K562 (cell line): ENCODE data around the gene SFPQ. TPM values are rescaled to one million over a fixed set of nuclear protein-coding genes. Genes with fewer than 3 reads are reported as not detected.

Experiments used
- ATAC-seq: fragments of 200-7000 bp; cut with Tn5 transposase; 3 replicates; pipeline ENCODE4 v1.9.1; 2020; ENCODE audit warnings: moderate library complexity
- BruUV-seq: library from RNA; stranded (reverse); fragments of 400-500 nt; replicated peaks from 2 replicates; lab custom pipeline; 2021; lab: Mats Ljungman, UMichigan
- CTCF ChIA-PET: fragments of 300-600 bp; formaldehyde crosslinking; extraction: SDS; loops from one replicate; lab custom pipeline; 2021; ENCODE audit warnings: low intra/inter-chr PET ratio; lab: Yijun Ruan, JAX
- POLR2A ChIA-PET: fragments of 300-600, 350-650 bp; sonication (Branson Sonifier 250); formaldehyde crosslinking; extraction: SDS; loops from one replicate; lab custom pipeline; 2021; ENCODE audit warnings: antibody characterized with exemption, inconsistent platforms; lab: Yijun Ruan, JAX
- DNase-seq, 4 experiments: peaks; one replicate each; pipeline versions ENCODE4 v3.0.0 to v3.0.0-alpha.2; 2011 to 2018; ENCODE audit warnings: low spot score in 3 of 4, mixed read lengths in 3 of 4; ENCODE audit errors: extremely low read depth in 1 of 4
- FAIRE-seq: peaks from 2 replicates; lab custom pipeline; 2011; peaks lifted over from hg19 to GRCh38; lab: Jason Lieb, UNC
- H2AFZ ChIP-seq: 2 replicates; pipeline ENCODE4 v1.6.0; 2011; ENCODE audit warnings: low read depth, low read length, control low read depth, inconsistent platforms
- H3K27ac ChIP-seq: fragments of 200-600 bp; 3 replicates; pipeline ENCODE4 v1.8.0; 2011; ENCODE audit warnings: low read depth, mild to moderate bottlenecking, control low read depth, inconsistent platforms, low read length, moderate library complexity, mixed read lengths; ENCODE audit errors: extremely low read depth
- H3K27me3 ChIP-seq, 2 experiments: fragments of 300-600 bp in 1 of 2; 2 replicates in 1 of 2; 3 replicates in 1 of 2; pipeline versions ENCODE4 v1.6.0 to v1.8.0; 2011; ENCODE audit warnings: inconsistent platforms in 2 of 2, low read length in 2 of 2, mild to moderate bottlenecking in 1 of 2, mixed read lengths in 1 of 2, moderate library complexity in 1 of 2; ENCODE audit not compliant: control insufficient read depth in 2 of 2, insufficient read depth in 2 of 2
- H3K36me3 ChIP-seq: fragments of 300-600 bp; 3 replicates; pipeline ENCODE4 v1.8.0; 2011; ENCODE audit warnings: mild to moderate bottlenecking, low read length, inconsistent platforms; ENCODE audit not compliant: control insufficient read depth, insufficient read depth
- H3K4me1 ChIP-seq, 2 experiments: fragments of 200-600 bp in 1 of 2; replicated peaks in 1 of 2; 2 replicates in 1 of 2; 3 replicates in 1 of 2; pipeline versions ENCODE4 v1.5.1 to v1.8.0; 2011; ENCODE audit warnings: inconsistent platforms in 2 of 2, low read length in 2 of 2, mild to moderate bottlenecking in 1 of 2, mixed read lengths in 1 of 2, moderate library complexity in 1 of 2; ENCODE audit not compliant: control insufficient read depth in 2 of 2, insufficient read depth in 2 of 2
- H3K4me2 ChIP-seq: 2 replicates; pipeline ENCODE4 v1.6.1; 2011; ENCODE audit warnings: low read length, control low read depth, inconsistent platforms, mixed read lengths; ENCODE audit not compliant: insufficient read depth
- H3K4me3 ChIP-seq: fragments of 200-600 bp; sonication (generic), shearing (Covaris generic); 2 replicates; pipeline ENCODE4 v1.5.1; 2016; ENCODE audit warnings: control low read depth, inconsistent platforms
- H3K79me2 ChIP-seq: fragments of 200-600 bp; 3 replicates; pipeline ENCODE4 v1.8.0; 2011; ENCODE audit warnings: low read length, inconsistent platforms; ENCODE audit not compliant: control insufficient read depth, insufficient read depth
- H3K9ac ChIP-seq, 2 experiments: 2 replicates each; pipeline versions ENCODE4 v1.6.0 to v1.6.1; 2011; ENCODE audit warnings: low read depth in 2 of 2, low read length in 2 of 2, control low read depth in 1 of 2, inconsistent platforms in 1 of 2, mild to moderate bottlenecking in 1 of 2, mixed read lengths in 1 of 2; ENCODE audit not compliant: insufficient read depth in 1 of 2
- H3K9me1 ChIP-seq: one replicate; pipeline ENCODE4 v1.6.0; 2011; ENCODE audit warnings: inconsistent platforms, mild to moderate bottlenecking, low read length, moderate library complexity; ENCODE audit not compliant: control insufficient read depth, insufficient read depth
- H3K9me3 ChIP-seq: replicated peaks from 2 replicates; pipeline ENCODE4 v1.5.1; 2011; ENCODE audit warnings: low read depth, low read length, inconsistent platforms; ENCODE audit not compliant: control insufficient read depth, insufficient read depth
- H4K20me1 ChIP-seq: replicated peaks from 2 replicates; pipeline ENCODE4 v1.6.1; 2011; ENCODE audit warnings: low read length, inconsistent platforms, mixed read lengths; ENCODE audit not compliant: control insufficient read depth, insufficient read depth
- BCLAF1 ChIP-seq, 2 experiments: fragments of 450-650 bp in 1 of 2; IDR thresholded peaks; 2 replicates each; pipeline ENCODE4 v1.6.1; 2011 to 2017; ENCODE audit warnings: low read depth in 2 of 2, antibody characterized with exemption in 1 of 2, borderline replicate concordance in 1 of 2, low read length in 1 of 2, mild to moderate bottlenecking in 1 of 2, mixed read lengths in 1 of 2; ENCODE audit not compliant: control insufficient read depth in 1 of 2
- NFATC3 ChIP-seq: fragments of 450-650 bp; IDR thresholded peaks from 2 replicates; pipeline ENCODE4 v1.6.1; 2017; ENCODE audit warnings: mild to moderate bottlenecking
- NFIC ChIP-seq: fragments of 450-650 bp; IDR thresholded peaks from 2 replicates; pipeline ENCODE4 v1.6.1; 2017; ENCODE audit warnings: mild to moderate bottlenecking, inconsistent platforms
- PML ChIP-seq: IDR thresholded peaks from 2 replicates; pipeline ENCODE4 v1.6.1; 2012; ENCODE audit warnings: low read length, inconsistent platforms
- POLR2A ChIP-seq: fragments of 450-650 bp; conservative IDR thresholded peaks from 2 replicates; pipeline ENCODE4 v1.6.1; 2016
- POLR2AphosphoS2 ChIP-seq: IDR thresholded peaks from 2 replicates; pipeline ENCODE4 v1.6.1; 2012; ENCODE audit warnings: low read length, improper control_type of control experiment
- POLR2AphosphoS5 ChIP-seq: IDR thresholded peaks from 2 replicates; pipeline ENCODE4 v1.6.1; 2011; ENCODE audit warnings: mild to moderate bottlenecking, low read depth, low read length, moderate library complexity; ENCODE audit not compliant: control insufficient read depth, insufficient read depth
- POLR2G ChIP-seq: fragments of 200-400 bp; formaldehyde crosslinking; IDR thresholded peaks from 2 replicates; pipeline ENCODE4 v1.6.1; 2017; ENCODE audit warnings: low read depth, mild to moderate bottlenecking, antibody characterized with exemption, low read length, moderate library complexity
- PRDM10 ChIP-seq: fragments of 450-650 bp; IDR thresholded peaks from 2 replicates; pipeline ENCODE4 v1.6.1; 2018; ENCODE audit not compliant: partially characterized antibody
- RBFOX2 ChIP-seq: fragments of 200-400 bp; formaldehyde crosslinking; IDR thresholded peaks from 2 replicates; pipeline ENCODE4 v1.6.1; 2017; ENCODE audit warnings: low read depth, mild to moderate bottlenecking, low read length, moderate library complexity
- RBM22 ChIP-seq: fragments of 200-400 bp; formaldehyde crosslinking; IDR thresholded peaks from 2 replicates; pipeline ENCODE4 v1.6.1; 2018; ENCODE audit warnings: low read length, low read depth; ENCODE audit not compliant: poor library complexity, severe bottlenecking
- STAT5A ChIP-seq: IDR thresholded peaks from 2 replicates; pipeline ENCODE4 v1.6.1; 2012; ENCODE audit warnings: low read length, inconsistent platforms, borderline replicate concordance
- SUPT5H ChIP-seq: fragments of 450-650 bp; IDR thresholded peaks from 2 replicates; pipeline ENCODE4 v1.6.1; 2016
- TBL1XR1 ChIP-seq, 2 experiments: IDR thresholded peaks; 2 replicates each; pipeline ENCODE4 v1.6.1; 2012; ENCODE audit warnings: improper control_type of control experiment in 2 of 2, low read length in 2 of 2, mild to moderate bottlenecking in 1 of 2
- ZNF347 ChIP-seq: fragments of 450-650 bp; formaldehyde crosslinking; IDR thresholded peaks from 2 replicates; pipeline ENCODE4 v1.4.0; 2020; ENCODE audit warnings: low read depth, mild to moderate bottlenecking, moderate library complexity
- WGBS: fragments of 100-300 bp; shearing (Covaris generic); methylation state at CpG from one replicate; pipeline ENCODE4 v1.1.6; 2016; ENCODE audit warnings: low coverage, mixed read lengths; ENCODE audit not compliant: insufficient coverage; ENCODE audit errors: missing lambda C conversion rate; 5-methylcytosine and 5-hydroxymethylcytosine counted together
- in situ Hi-C: fragments of 300-500 bp; cut with MboI; formaldehyde crosslinking; loops from 4 replicates; pipeline ENCODE4 v1.15.0; 2018; ENCODE audit warnings: inconsistent platforms, mixed read lengths
- intact Hi-C: fragments of 100-400 bp; cut with micrococcal nuclease; formaldehyde crosslinking; loops from 2 replicates; pipeline ENCODE4 v1.14.2; 2022
- polyA plus RNA-seq, 8 experiments: library from polyadenylated mRNA; depleted of rRNA in 4 of 8; stranded (reverse) in 5 of 8; unstranded in 3 of 8; fragments of >200 nt; fragmentation: Nextera tagmentation in 2 of 8; fragmentation: Illumina TruSeq in 1 of 8; extraction: Ambion mirVana in 2 of 8; extraction: Trizol in 1 of 8; gene quantifications; 2 replicates each; pipeline versions ENCODE4 v1.2.1 to v1.2.3, GENCODE V29; 2011 to 2014; ENCODE audit warnings: inconsistent platforms in 1 of 8, missing spikeins in 1 of 8
- total RNA-seq, 7 experiments: library from RNA; depleted of rRNA in 6 of 7; stranded (reverse); fragments of >200 nt in 6 of 7; fragmentation: Illumina TruSeq in 2 of 7; extraction: Trizol in 2 of 7; gene quantifications; 2 replicates each; pipeline versions ENCODE4 v1.2.1 to v1.2.3, GENCODE V29; 2011 to 2021; ENCODE audit warnings: low replicate concordance in 1 of 7

Gene SFPQ
- total and polyA plus RNA-seq, 9 of the 15 experiments (the other 6 are each of a cell fraction or from before 2014, with no cell fraction given) = 69.7 to 562 (median 399) TPM

- peaks cover 99% of the 10 kb centered on the region for H3K36me3 ChIP-seq
- in situ Hi-C loops = no loop called here
- FAIRE-seq (no peak), ATAC-seq (peak; percentile 19), DNase-seq (peak in 1 of 4 experiments; percentile 9)
- H3K4me1 ChIP-seq = peaks cover 0 to 16% of the 10 kb centered on the region in 2 experiments; a peak in 2 of 5 replicates
- H3K9me3 ChIP-seq = no peaks in the 10 kb centered on the region
- BruUV-seq = no TSS peak
- peaks cover 63% of the 10 kb centered on the region for H4K20me1 ChIP-seq
- POLR2A ChIA-PET = interaction anchor here (0.6 to 4.5 kb wide), 7 partner anchors 8 to 322 kb away, joined by 3 to 42 read pairs (median 4); partner anchors contain the start of genes SFPQ and SMIM12
- H3K4me2 ChIP-seq = no peak overlapping the region
- H3K27me3 ChIP-seq = no peaks in the 10 kb centered on the region
- H3K27ac ChIP-seq = no peak overlapping the region
- H3K4me3 ChIP-seq = no peak overlapping the region
- no peak overlapping the region for H3K9ac ChIP-seq
- H3K79me2 ChIP-seq = peaks cover 82% of the 10 kb centered on the region
- WGBS = 71% methylated on average over 4 of the region's 4 CpGs
- peaks cover 11% of the 10 kb centered on the region for H3K9me1 ChIP-seq
- CTCF ChIA-PET = no interaction called here
- intact Hi-C loops = loop anchor here (10.0 kb wide), 1 partner anchor 147 kb away; the partner anchor contains the start of gene ZMYM6
- no peak overlapping the region for H2AFZ ChIP-seq
- peak; percentile 50; the same call in 1 of the 2 replicates for TF ChIP-seq POLR2G
- TF ChIP-seq TBL1XR1 (IDR thresholded peaks at IDR 0.05; ENCODE audit: low read length in 2 of 2) = no peak
- peak; percentile 5; the same call in 1 of the 2 replicates for TF ChIP-seq PML
- TF ChIP-seq RBFOX2 = peak; percentile 56; the same call in 1 of the 2 replicates
- peak; percentile 69 for TF ChIP-seq POLR2A
- TF ChIP-seq SUPT5H = peak; percentile 63; the same call in 1 of the 2 replicates
- TF ChIP-seq PRDM10 = peak; percentile 23
- peak in 1 of 2 experiments; percentile 17; a peak in 2 of 4 replicates for TF ChIP-seq BCLAF1 (IDR thresholded peaks at IDR 0.05; ENCODE audit: borderline replicate concordance in 1 of 2, control insufficient read depth in 1 of 2, low read depth in 2 of 2, low read length in 1 of 2)
- TF ChIP-seq NFIC = 0 out of 2 replicates have a peak, but pooled peaks have one; percentile 8
- 0 out of 2 replicates have a peak, but pooled peaks have one; percentile 41 for TF ChIP-seq POLR2AphosphoS2
- TF ChIP-seq STAT5A = peak; percentile 26; the same call in 1 of the 2 replicates
- TF ChIP-seq POLR2AphosphoS5 = peak; percentile 73
- TF ChIP-seq RBM22 = peak; percentile 25
- TF ChIP-seq NFATC3 = 0 out of 2 replicates have a peak, but pooled peaks have one; percentile 45
- TF ChIP-seq ZNF347 = 0 out of 2 replicates have a peak, but pooled peaks have one; percentile 24
Measured at GRCh38 chr1:35181790-35182455, 11.0 kb downstream of the SFPQ start.
